Measurements from ENCODE around the gene STK17B.

- TF ChIP-seq CTCF (IDR thresholded peaks at IDR 0.05) (no peak), POLR2AphosphoS5 (IDR thresholded peaks at IDR 0.05) (no peak)
These were observed 62.8 kb downstream of the STK17B start for GRCh38 chr2:196108604-196109003.
